ENCODE measurements around the gene PTPN22. TPM values are rescaled to one million over a fixed set of nuclear protein-coding genes. Genes with fewer than 3 reads are reported as not detected.

PTPN22 gene
- total RNA-seq, 1 donor from 2014 or later: 0.26 TPM

Other genes with a start within 250 kb of the PTPN22 start
- gene PHTF1, start 112.2 kb downstream of the PTPN22 start, total RNA-seq: 31.8 and 32.5 TPM in 2 replicates
- 9.8 and 14.2 TPM in 2 replicates for gene RSBN1, start 59.2 kb downstream of the PTPN22 start, total RNA-seq
- 0.13 TPM in 2 replicates for gene BCL2L15, start 15.9 kb upstream of the PTPN22 start, total RNA-seq
- gene AP4B1, start 33.1 kb upstream of the PTPN22 start, total RNA-seq: 15.3 and 16.8 TPM in 2 replicates
- 1.8 and 2.5 TPM in 2 replicates for gene DCLRE1B, start 33.6 kb upstream of the PTPN22 start, total RNA-seq
- gene HIPK1, start 57.6 kb upstream of the PTPN22 start, total RNA-seq: 27.6 and 38.2 TPM in 2 replicates
- 7.2 and 14.8 TPM in 2 replicates for gene OLFML3, start 107.8 kb upstream of the PTPN22 start, total RNA-seq